Gastrocnemius medialis (tissue), 4 donors: ENCODE data around the gene KLK5.

ENCODE experiments used
- POLR2A ChIP-seq, 2 donors: fragments of 450-650 bp; IDR thresholded peaks; one replicate each; pipeline ENCODE4 v1.6.1; 2017; ENCODE audit warnings: antibody characterized with exemption in 2 of 2, mild to moderate bottlenecking in 2 of 2, moderate library complexity in 2 of 2
- TF ChIP-seq, protein P1 (sequence below), 5 experiments: fragments of 450-650 bp in 3 of 5; fragments of 200-600 bp in 2 of 5; sonication (generic) in 2 of 5; IDR thresholded peaks in 4 of 5; conservative IDR thresholded peaks in 1 of 5; 1 replicate in 4 of 5; 2 replicates in 1 of 5; pipeline ENCODE4 v1.5.1; 2016 to 2019; ENCODE audit warnings: antibody characterized with exemption in 5 of 5, mild to moderate bottlenecking in 3 of 5, moderate library complexity in 3 of 5

DNA sequence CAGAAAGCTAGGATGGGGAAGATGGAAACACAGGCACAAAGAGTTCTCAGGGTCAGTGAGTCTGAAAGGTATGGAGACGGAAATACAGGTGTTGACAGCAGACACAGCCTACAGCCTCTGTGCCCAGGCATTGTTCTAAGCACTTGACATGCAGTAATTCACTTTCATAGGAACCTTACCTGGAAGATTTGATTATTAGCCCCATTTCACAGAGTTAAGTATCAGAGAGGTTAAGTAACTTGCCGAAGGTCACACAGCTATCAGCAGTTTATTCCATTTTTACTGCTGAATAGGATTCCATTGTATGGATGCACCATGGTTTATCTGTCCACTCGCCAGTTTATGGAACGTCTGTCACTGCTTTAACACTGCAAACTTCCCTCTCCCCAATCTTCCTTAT is 54.8 kb downstream of the KLK5 start:
- TF ChIP-seq, protein P1, sequence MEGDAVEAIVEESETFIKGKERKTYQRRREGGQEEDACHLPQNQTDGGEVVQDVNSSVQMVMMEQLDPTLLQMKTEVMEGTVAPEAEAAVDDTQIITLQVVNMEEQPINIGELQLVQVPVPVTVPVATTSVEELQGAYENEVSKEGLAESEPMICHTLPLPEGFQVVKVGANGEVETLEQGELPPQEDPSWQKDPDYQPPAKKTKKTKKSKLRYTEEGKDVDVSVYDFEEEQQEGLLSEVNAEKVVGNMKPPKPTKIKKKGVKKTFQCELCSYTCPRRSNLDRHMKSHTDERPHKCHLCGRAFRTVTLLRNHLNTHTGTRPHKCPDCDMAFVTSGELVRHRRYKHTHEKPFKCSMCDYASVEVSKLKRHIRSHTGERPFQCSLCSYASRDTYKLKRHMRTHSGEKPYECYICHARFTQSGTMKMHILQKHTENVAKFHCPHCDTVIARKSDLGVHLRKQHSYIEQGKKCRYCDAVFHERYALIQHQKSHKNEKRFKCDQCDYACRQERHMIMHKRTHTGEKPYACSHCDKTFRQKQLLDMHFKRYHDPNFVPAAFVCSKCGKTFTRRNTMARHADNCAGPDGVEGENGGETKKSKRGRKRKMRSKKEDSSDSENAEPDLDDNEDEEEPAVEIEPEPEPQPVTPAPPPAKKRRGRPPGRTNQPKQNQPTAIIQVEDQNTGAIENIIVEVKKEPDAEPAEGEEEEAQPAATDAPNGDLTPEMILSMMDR (IDR thresholded peaks at IDR 0.05 in 4 of 5, conservative IDR thresholded peaks at IDR 0.05 in 1 of 5) = no peak
- TF ChIP-seq POLR2A (IDR thresholded peaks at IDR 0.05) = no peak
